Hematopoietic multipotent progenitor cell treated with erythropoietin and hydrocortisone succinate and interleukin-3 and kit ligand, for 15 days (in vitro differentiated cells): ENCODE data around the gene STN1.

Experiments
- DNase-seq: peaks from one replicate; pipeline ENCODE4 v3.0.0-alpha.2; 2015; ENCODE audit warnings: low spot score

The STN1 gene, protein sequence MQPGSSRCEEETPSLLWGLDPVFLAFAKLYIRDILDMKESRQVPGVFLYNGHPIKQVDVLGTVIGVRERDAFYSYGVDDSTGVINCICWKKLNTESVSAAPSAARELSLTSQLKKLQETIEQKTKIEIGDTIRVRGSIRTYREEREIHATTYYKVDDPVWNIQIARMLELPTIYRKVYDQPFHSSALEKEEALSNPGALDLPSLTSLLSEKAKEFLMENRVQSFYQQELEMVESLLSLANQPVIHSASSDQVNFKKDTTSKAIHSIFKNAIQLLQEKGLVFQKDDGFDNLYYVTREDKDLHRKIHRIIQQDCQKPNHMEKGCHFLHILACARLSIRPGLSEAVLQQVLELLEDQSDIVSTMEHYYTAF

DNA sequence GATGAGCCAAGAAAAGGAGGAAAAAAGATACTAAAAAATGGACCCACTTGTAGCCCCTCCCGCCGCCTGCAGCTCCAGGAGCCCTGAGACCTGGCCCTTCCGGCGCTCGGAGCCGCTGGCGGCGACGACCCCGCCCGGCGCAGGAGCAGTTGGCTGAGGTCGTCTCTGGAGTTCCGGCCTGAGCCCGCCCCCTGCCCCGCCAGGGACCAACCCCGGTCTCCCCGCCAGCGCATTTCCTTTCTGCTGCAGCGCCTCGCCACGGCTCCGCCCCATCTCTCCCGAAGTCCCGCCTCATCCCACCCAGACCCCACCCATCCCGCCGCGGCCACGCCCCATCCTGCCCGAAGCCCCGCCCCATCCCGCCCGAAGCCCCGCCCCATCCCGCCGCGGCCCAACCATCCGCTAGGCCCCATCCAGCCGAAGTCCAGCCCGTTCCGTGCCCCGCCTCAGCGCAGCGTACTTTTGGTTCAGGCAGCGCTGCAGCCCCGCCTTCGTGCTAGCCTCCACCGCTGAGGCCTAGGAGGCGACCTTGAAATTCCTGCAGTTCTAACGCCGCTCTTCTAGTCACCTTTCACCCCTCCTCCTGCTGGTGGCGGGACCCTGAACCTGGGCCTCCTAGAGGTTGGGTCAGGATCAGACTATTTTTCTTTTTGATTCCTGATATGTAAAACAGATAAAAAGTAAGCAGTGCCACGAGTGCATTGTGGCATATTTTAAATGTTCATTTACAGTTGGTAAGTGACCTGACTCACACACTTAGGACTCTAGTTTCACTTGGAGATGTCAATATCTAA is at the start of gene STN1:
Gene STN1, minus strand, starts transcription at position 132 of the 794 bp plus-strand sequence. CDS start 590 bp downstream, outside the sequence.
- DNase-seq: peak; percentile 91

- peak; percentile 27 for DNase-seq
Observed at GRCh38 chr10:103967448-103968071, 49.6 kb upstream of the STN1 start.

GRCh38 chr10:103966671-103967447 is 48.9 kb upstream of the STN1 start, which contains the start of gene SLK:
Gene SLK, plus strand, starts transcription at chr10:103967140. Its CDS starts 606 bp downstream, at chr10:103967746.
- peak; percentile 85 for DNase-seq

DNA sequence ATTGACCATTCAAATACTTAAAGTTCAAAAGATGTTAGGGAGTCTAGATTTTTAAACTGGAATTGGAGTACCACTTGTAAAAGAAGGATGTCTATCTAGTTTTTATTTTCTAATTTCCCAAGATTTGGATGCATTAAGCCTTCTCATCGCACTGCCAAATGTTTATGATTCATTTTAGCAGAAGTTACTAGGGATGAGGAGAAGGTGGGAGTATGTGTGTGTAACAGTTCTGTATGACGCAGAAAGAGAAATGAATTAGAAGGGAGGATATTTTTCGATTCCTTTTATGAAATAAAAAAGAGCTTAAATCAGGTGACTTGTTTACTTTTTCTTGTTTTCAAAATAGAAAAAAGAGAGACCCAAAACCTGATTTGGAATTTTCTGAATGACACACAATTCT is 42.1 kb upstream of the STN1 start:
- DNase-seq: no peak

DNA sequence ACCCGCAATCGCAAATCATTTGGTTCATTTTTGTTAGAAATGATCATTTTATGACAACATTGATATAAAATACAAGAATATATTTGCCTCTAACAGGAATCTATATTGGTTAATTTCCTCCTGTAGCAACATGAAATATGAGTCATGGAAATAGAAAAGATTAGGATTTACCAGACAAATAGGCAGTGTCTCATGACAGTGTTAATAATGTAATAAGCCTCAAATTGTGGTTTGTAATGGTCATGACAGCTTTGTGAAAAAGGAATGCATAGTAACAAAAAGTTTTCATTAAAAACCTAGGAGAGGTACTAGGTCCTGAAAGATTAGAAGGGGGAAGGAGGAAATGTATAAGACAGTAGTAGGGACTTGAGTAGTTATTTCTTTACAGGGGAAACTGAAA is 41.0 kb upstream of the STN1 start:
- DNase-seq: no peak

GRCh38 chr10:103954543-103954942 is 36.6 kb upstream of the STN1 start:
- DNase-seq: no peak

- DNase-seq: no peak
Observed at GRCh38 chr10:103951942-103952341, 34.0 kb upstream of the STN1 start.

DNA sequence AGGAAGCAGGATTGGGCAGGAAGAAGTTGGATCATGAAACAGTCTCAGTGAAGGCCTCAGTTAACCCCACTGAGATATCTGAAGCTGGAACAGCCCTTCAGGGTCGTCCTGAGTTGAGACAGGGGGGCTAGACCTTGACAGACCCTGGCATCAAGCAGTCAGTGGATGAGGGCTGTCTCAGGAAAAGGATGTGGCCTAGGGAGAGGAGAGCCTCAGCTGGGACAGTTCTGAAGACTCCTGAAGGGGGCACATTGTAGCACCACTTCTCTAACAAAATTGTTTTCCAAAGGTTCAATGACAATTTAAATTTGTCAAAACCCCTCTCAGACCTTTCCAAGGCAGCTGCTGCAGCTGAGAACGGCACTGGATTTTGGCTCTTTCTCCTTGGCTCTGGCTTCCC is 33.2 kb upstream of the STN1 start:
- DNase-seq: no peak

DNA sequence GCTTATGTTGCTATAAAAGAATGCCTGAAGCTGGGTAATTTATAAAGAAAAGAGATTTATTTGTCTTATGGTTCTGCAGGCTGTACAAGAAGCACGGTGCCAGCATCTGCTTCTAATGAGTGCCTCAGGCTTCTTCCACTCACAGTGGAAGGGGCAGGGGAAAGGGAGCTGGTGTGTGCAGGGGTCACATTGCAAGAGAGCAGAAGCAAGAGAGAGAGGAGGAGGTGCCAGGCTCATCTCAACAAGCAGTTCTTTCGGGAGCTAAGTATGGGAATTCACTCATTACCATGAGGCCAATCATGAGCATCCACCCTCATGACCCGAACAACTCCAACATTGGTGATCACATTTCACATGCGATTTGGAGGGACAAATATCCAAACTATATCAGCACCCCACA is 31.7 kb upstream of the STN1 start:
- DNase-seq: no peak

GRCh38 chr10:103947799-103948516 is 30.0 kb upstream of the STN1 start:
- DNase-seq: no peak

DNA sequence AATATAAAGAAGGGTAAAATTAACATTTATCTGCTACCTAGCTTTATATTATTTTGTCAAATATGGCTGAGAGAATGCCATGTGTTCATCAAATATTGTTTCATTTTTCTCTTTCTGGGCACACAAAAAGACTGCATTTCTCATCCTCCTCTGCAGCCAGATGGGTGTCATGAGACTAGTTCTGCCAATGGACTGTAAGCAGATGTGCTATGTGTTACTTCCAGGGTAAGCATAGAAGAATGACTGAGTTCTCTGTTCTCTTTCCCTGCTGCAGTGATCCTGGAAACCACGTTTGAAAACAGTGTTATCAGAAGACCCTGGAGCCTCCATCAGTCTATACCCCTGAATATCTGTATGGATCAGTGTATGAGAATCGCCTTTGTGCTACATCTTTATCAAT is 24.9 kb upstream of the STN1 start:
- DNase-seq: no peak

DNA sequence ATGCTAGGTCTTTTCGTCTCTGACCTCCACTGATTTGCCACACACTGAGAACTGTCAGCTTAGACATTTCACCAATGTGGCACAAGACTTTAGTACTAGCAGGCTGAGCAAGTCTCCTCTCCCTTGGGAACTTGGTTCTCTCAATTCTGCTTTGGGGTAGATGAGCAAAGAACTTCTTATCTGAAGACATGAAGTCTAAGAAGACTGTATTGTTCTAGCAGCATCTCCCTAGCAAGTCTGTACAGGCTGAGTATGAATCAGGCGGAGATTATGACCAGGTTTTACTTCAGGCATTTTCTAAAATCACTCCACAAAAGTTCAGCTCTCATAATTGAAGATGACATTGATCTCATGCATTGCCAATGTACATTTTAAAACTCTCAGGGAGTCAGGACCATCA is 23.8 kb upstream of the STN1 start:
- no peak for DNase-seq

GRCh38 chr10:103939522-103939921 is 21.5 kb upstream of the STN1 start:
- DNase-seq: no peak

- no peak for DNase-seq
Observed at GRCh38 chr10:103936022-103936421, 18.0 kb upstream of the STN1 start.

DNA sequence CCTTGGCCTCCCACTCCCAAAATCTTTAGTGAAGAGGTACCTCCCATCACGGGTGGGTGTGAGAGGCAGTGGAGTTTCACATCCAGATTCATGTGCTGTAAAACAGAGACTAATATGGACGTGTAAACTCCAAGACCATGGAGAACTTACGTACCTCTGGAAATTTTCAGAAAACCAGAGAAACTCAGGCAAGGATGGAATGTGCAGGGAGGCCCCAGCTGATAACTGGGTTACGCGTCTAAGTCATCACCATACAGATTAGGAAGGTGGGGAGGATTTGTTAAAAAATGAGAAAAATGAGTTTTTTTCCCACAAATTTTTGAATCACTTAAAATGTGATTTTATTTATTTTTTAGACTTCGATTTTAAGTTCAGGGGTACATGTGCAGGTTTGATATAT is 16.3 kb upstream of the STN1 start:
- no peak for DNase-seq

DNA sequence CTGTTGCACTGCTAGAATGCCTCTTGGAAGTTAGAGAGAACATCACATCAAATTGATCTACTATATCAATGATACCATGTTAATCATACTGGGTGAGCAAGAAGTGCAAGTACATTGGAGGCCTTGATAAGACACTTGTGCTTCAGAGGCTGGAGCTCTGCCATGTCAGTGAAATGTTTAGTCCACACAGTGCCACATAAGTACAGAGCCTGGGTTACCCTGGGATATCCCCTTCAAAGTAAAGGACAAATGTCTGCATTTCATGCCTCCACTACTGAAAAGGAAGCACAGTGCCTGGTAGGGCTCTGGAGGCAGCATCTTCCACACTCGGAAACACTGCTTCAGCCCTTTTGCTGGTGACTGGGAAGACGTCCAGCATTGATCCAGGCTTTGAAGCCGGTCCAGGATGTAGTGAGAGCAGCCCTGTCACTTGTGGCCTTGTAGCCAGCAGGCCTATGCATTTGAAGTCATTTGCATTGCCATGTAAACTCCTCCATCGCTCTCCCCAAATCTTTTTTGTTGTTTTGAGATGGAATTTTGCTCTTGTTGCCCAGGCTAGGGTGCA is 15.7 kb upstream of the STN1 start:
- DNase-seq: no peak

GRCh38 chr10:103932971-103933370 is 15.0 kb upstream of the STN1 start:
- no peak for DNase-seq

- no peak for DNase-seq
Observed at GRCh38 chr10:103932271-103932670, 14.3 kb upstream of the STN1 start.

- DNase-seq: no peak
Observed at GRCh38 chr10:103931603-103932002, 13.6 kb upstream of the STN1 start.

- DNase-seq: no peak
Observed at GRCh38 chr10:103930881-103931280, 12.9 kb upstream of the STN1 start.

GRCh38 chr10:103930449-103930848 is 12.5 kb upstream of the STN1 start:
- no peak for DNase-seq
